WTC11 (cell line): ENCODE data around the gene FLOT2. TPM values are rescaled to one million over a fixed set of nuclear protein-coding genes. Genes with fewer than 3 reads are reported as not detected.

Experiments used
- ATAC-seq: fragments of 200-7000 bp; cut with Tn5 transposase; 2 replicates; pipeline ENCODE4 v1.10.0; 2021; ENCODE audit warnings: mild to moderate bottlenecking, moderate library complexity
- CTCF ChIA-PET: fragments of 300-600 bp; sonication (Branson Sonifier 250); formaldehyde crosslinking; loops from one replicate; lab custom pipeline; 2021; ENCODE audit warnings: antibody characterized with exemption; lab: Charles Lee
- POLR2A ChIA-PET: fragments of 350-600 bp; sonication (Branson Sonifier 250); formaldehyde crosslinking; loops from one replicate; lab custom pipeline; 2021; ENCODE audit warnings: antibody characterized with exemption; lab: Charles Lee
- DNase-seq: peaks from one replicate; pipeline ENCODE4 v3.0.0; 2021; ENCODE audit warnings: low spot score
- H3K27ac Mint-ChIP-seq: 2 replicates; pipeline ENCODE4 v1.8.0; 2021; ENCODE audit warnings: mixed read lengths
- H3K27me3 Mint-ChIP-seq: 2 replicates; pipeline ENCODE4 v1.8.0; 2021; ENCODE audit warnings: low read depth, mild to moderate bottlenecking, moderate library complexity, mixed read lengths
- H3K36me3 Mint-ChIP-seq: 2 replicates; pipeline ENCODE4 v1.8.0; 2021; ENCODE audit warnings: mixed read lengths
- H3K4me1 Mint-ChIP-seq: 2 replicates; pipeline ENCODE4 v1.8.0; 2022; ENCODE audit warnings: mixed read lengths
- H3K4me3 Mint-ChIP-seq: 2 replicates; pipeline ENCODE4 v1.8.0; 2021; ENCODE audit warnings: mild to moderate bottlenecking, moderate library complexity, mixed read lengths
- H3K9me3 Mint-ChIP-seq: 2 replicates; pipeline ENCODE4 v1.8.0; 2021; ENCODE audit warnings: mixed read lengths
- ATF3 ChIP-seq: sonication (generic); formaldehyde crosslinking; conservative IDR thresholded peaks from 2 replicates; pipeline ENCODE4 v1.8.1; 2022; ENCODE audit warnings: mild to moderate bottlenecking, missing genetic modification reagents
- CREB1 ChIP-seq: sonication (generic); formaldehyde crosslinking; IDR thresholded peaks from 2 replicates; pipeline ENCODE4 v1.8.0; 2023; ENCODE audit warnings: mild to moderate bottlenecking, missing genetic modification reagents
- ESRRA ChIP-seq: sonication (generic); formaldehyde crosslinking; IDR thresholded peaks from 2 replicates; pipeline ENCODE4 v1.8.1; 2022; ENCODE audit warnings: mild to moderate bottlenecking, missing genetic modification reagents, borderline replicate concordance
- GRHL2 ChIP-seq: fragments of 250-450 bp; sonication (Bioruptor Pico); IDR thresholded peaks from 2 replicates; pipeline ENCODE4 v1.8.0; 2022; ENCODE audit warnings: mild to moderate bottlenecking, moderate library complexity; ENCODE audit not compliant: insufficient replicate concordance, severe bottlenecking
- MXD4 ChIP-seq: fragments of 250-450 bp; sonication (Bioruptor Pico); IDR thresholded peaks from 2 replicates; pipeline ENCODE4 v1.8.0; 2021; ENCODE audit warnings: mild to moderate bottlenecking, moderate library complexity, borderline replicate concordance
- NR1H2 ChIP-seq: sonication (generic); formaldehyde crosslinking; IDR thresholded peaks from 2 replicates; pipeline ENCODE4 v1.9.0; 2021; ENCODE audit warnings: mild to moderate bottlenecking, moderate library complexity, missing genetic modification reagents
- RORB ChIP-seq: fragments of 250-450 bp; sonication (Bioruptor Pico); IDR thresholded peaks from 2 replicates; pipeline ENCODE4 v1.9.0; 2021; ENCODE audit warnings: mild to moderate bottlenecking
- TEAD1 ChIP-seq: sonication (generic); formaldehyde crosslinking; IDR thresholded peaks from 2 replicates; pipeline ENCODE4 v1.8.0; 2022; ENCODE audit warnings: mild to moderate bottlenecking, missing genetic modification reagents
- USF2 ChIP-seq: sonication (generic); formaldehyde crosslinking; IDR thresholded peaks from 2 replicates; pipeline ENCODE4 v1.8.1; 2023; ENCODE audit warnings: mild to moderate bottlenecking, missing genetic modification reagents, moderate library complexity
- ZNF121 ChIP-seq: sonication (generic); formaldehyde crosslinking; IDR thresholded peaks from 2 replicates; pipeline ENCODE4 v1.8.0; 2023; ENCODE audit warnings: missing genetic modification reagents
- ZNF138 ChIP-seq: sonication (generic); formaldehyde crosslinking; conservative IDR thresholded peaks from 2 replicates; pipeline ENCODE4 v1.8.1; 2022; ENCODE audit warnings: mild to moderate bottlenecking, moderate library complexity, missing genetic modification reagents
- ZNF416 ChIP-seq: fragments of 250-450 bp; sonication (Bioruptor Pico); IDR thresholded peaks from 2 replicates; pipeline ENCODE4 v1.9.0; 2021; ENCODE audit warnings: mild to moderate bottlenecking, inconsistent platforms
- ZNF512 ChIP-seq: sonication (generic); formaldehyde crosslinking; IDR thresholded peaks from 2 replicates; pipeline ENCODE4 v1.8.1; 2022; ENCODE audit warnings: missing genetic modification reagents, borderline replicate concordance
- total RNA-seq: library from RNA; stranded (reverse); gene quantifications from 3 replicates; pipeline ENCODE4 v1.2.3, GENCODE V29; 2021
- TF ChIP-seq, protein P1 (sequence below): sonication (generic); formaldehyde crosslinking; IDR thresholded peaks from 2 replicates; pipeline ENCODE4 v1.8.1; 2022; ENCODE audit warnings: low read depth, missing genetic modification reagents, borderline replicate concordance
- TF ChIP-seq, protein P2 (sequence below): sonication (generic); formaldehyde crosslinking; IDR thresholded peaks from 2 replicates; pipeline ENCODE4 v1.8.1; 2022; ENCODE audit warnings: mild to moderate bottlenecking, moderate library complexity, missing genetic modification reagents
- TF ChIP-seq, protein P3 (sequence below): sonication (generic); formaldehyde crosslinking; IDR thresholded peaks from 2 replicates; pipeline ENCODE4 v1.8.0; 2022; ENCODE audit warnings: mild to moderate bottlenecking, missing genetic modification reagents
- TF ChIP-seq, protein P4 (sequence below): sonication (generic); formaldehyde crosslinking; IDR thresholded peaks from 2 replicates; pipeline ENCODE4 v1.8.1; 2023; ENCODE audit warnings: mild to moderate bottlenecking, missing genetic modification reagents, moderate library complexity
- TF ChIP-seq, protein P5 (sequence below): sonication (generic); formaldehyde crosslinking; IDR thresholded peaks from 2 replicates; pipeline ENCODE4 v1.8.0; 2022; ENCODE audit warnings: mild to moderate bottlenecking, missing genetic modification reagents

The FLOT2 gene
- total RNA-seq, 1 experiment from 2014 or later, result 139 TPM

DNA sequence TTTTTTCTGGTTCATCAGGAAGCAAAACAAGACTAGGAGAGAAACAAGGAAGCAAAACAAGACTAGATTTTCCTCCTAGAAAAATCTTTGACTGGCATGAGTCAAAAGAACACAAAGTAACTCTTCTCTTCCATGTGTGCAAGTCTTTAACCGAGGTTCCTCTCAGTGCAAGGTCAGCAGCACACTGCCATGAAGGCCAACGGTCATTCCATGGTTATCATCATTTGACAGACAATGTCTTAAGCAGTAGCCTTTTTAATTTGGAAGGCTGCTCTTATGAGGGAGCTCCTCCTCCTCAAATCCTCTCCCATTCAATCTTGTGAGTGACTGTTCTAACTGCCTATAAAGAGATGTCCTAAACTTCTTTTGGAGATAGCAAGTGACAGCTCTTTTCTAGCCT lies 20.8 kb upstream of the FLOT2 start:
- Mint-ChIP-seq H3K36me3 (peaks cover 86% of the 10 kb centered on the region), H3K4me1 (no peaks in the 10 kb centered on the region), H3K9me3 (no peaks in the 10 kb centered on the region), H3K27me3 (no peaks in the 10 kb centered on the region), H3K4me3 (no peak overlapping the region), H3K27ac (no peak overlapping the region)
- ChIA-PET POLR2A (interaction anchor here (0.6 kb wide), 1 partner anchor 169 kb away, joined by 3 read pairs; no protein-coding TSS in a partner anchor), CTCF (interaction anchor here (1.4 to 1.5 kb wide), 2 partner anchors 17 to 199 kb away, joined by 4 read pairs; no protein-coding TSS in a partner anchor)
- no peak for ATAC-seq
- TF ChIP-seq ZNF416 (CRISPR knock-in tag), result no peak
- TF ChIP-seq, protein P1, sequence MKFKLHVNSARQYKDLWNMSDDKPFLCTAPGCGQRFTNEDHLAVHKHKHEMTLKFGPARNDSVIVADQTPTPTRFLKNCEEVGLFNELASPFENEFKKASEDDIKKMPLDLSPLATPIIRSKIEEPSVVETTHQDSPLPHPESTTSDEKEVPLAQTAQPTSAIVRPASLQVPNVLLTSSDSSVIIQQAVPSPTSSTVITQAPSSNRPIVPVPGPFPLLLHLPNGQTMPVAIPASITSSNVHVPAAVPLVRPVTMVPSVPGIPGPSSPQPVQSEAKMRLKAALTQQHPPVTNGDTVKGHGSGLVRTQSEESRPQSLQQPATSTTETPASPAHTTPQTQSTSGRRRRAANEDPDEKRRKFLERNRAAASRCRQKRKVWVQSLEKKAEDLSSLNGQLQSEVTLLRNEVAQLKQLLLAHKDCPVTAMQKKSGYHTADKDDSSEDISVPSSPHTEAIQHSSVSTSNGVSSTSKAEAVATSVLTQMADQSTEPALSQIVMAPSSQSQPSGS (CRISPR knock-in tag), result no peak
- TF ChIP-seq ESRRA (CRISPR knock-in tag), result no peak
- no peak for TF ChIP-seq NR1H2 (CRISPR knock-in tag)
- TF ChIP-seq RORB (CRISPR knock-in tag), result no peak
- TF ChIP-seq ZNF138 (CRISPR knock-in tag), result no peak
- TF ChIP-seq CREB1 (CRISPR knock-in tag), result no peak
- TF ChIP-seq GRHL2 (CRISPR knock-in tag), result no peak
- TF ChIP-seq USF2, result no peak
- no peak for TF ChIP-seq ZNF121
- no peak for TF ChIP-seq TEAD1
- TF ChIP-seq ATF3, result no peak
- TF ChIP-seq, protein P2, sequence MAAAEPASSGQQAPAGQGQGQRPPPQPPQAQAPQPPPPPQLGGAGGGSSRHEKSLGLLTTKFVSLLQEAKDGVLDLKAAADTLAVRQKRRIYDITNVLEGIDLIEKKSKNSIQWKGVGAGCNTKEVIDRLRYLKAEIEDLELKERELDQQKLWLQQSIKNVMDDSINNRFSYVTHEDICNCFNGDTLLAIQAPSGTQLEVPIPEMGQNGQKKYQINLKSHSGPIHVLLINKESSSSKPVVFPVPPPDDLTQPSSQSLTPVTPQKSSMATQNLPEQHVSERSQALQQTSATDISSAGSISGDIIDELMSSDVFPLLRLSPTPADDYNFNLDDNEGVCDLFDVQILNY (CRISPR knock-in tag), result no peak
- TF ChIP-seq, protein P3, sequence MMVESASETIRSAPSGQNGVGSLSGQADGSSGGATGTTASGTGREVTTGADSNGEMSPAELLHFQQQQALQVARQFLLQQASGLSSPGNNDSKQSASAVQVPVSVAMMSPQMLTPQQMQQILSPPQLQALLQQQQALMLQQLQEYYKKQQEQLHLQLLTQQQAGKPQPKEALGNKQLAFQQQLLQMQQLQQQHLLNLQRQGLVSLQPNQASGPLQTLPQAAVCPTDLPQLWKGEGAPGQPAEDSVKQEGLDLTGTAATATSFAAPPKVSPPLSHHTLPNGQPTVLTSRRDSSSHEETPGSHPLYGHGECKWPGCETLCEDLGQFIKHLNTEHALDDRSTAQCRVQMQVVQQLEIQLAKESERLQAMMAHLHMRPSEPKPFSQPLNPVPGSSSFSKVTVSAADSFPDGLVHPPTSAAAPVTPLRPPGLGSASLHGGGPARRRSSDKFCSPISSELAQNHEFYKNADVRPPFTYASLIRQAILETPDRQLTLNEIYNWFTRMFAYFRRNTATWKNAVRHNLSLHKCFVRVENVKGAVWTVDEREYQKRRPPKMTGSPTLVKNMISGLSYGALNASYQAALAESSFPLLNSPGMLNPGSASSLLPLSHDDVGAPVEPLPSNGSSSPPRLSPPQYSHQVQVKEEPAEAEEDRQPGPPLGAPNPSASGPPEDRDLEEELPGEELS (CRISPR knock-in tag), result no peak
- TF ChIP-seq, protein P4, sequence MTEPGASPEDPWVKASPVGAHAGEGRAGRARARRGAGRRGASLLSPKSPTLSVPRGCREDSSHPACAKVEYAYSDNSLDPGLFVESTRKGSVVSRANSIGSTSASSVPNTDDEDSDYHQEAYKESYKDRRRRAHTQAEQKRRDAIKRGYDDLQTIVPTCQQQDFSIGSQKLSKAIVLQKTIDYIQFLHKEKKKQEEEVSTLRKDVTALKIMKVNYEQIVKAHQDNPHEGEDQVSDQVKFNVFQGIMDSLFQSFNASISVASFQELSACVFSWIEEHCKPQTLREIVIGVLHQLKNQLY (CRISPR knock-in tag), result no peak
- TF ChIP-seq ZNF512 (CRISPR knock-in tag), result no peak
- no peak for TF ChIP-seq MXD4
- TF ChIP-seq, protein P5, sequence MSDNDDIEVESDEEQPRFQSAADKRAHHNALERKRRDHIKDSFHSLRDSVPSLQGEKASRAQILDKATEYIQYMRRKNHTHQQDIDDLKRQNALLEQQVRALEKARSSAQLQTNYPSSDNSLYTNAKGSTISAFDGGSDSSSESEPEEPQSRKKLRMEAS (CRISPR knock-in tag), result no peak
- no peak for DNase-seq
